Sigmoid colon (tissue), 7 donors: Measurements from ENCODE around the gene CDC6. TPM values are rescaled to one million over a fixed set of nuclear protein-coding genes. Genes with fewer than 3 reads are reported as not detected.

Experiments
- DNase-seq: peaks from one replicate; pipeline ENCODE4 v3.0.0-alpha.2; 2019
- H3K27ac ChIP-seq, 4 donors: fragments of 200-600 bp; sonication (generic); one replicate each; pipeline ENCODE4 v1.5.1; 2016 to 2019; ENCODE audit warnings: mild to moderate bottlenecking in 1 of 4
- H3K27me3 ChIP-seq, 3 donors: fragments of 200-600 bp; sonication (generic); one replicate each; pipeline ENCODE4 v1.5.1; 2019; ENCODE audit warnings: mild to moderate bottlenecking in 1 of 3
- H3K36me3 ChIP-seq, 4 donors: fragments of 200-600 bp; sonication (generic); one replicate each; pipeline ENCODE4 v1.5.1; 2016 to 2019
- H3K4me1 ChIP-seq, 4 donors: fragments of 200-600 bp; sonication (generic); one replicate each; pipeline ENCODE4 v1.5.1; 2017 to 2019
- H3K4me3 ChIP-seq, 4 donors: fragments of 200-600 bp; sonication (generic); one replicate each; pipeline ENCODE4 v1.5.1; 2017 to 2019; ENCODE audit warnings: mild to moderate bottlenecking in 2 of 4, moderate library complexity in 1 of 4
- H3K9me3 ChIP-seq, 4 donors: fragments of 200-600 bp in 3 of 4; sonication (generic) in 3 of 4; one replicate each; pipeline versions ENCODE4 v1.5.1 to v1.6.1; 2013 to 2019
- EP300 ChIP-seq, 4 donors: sonication (generic); formaldehyde crosslinking; IDR thresholded peaks; one replicate each; pipeline ENCODE4 v1.6.1; 2017; ENCODE audit warnings: antibody characterized with exemption in 4 of 4
- POLR2A ChIP-seq, 2 donors: fragments of 450-650 bp; IDR thresholded peaks; one replicate each; pipeline ENCODE4 v1.6.1; 2016; ENCODE audit warnings: antibody characterized with exemption in 2 of 2, mild to moderate bottlenecking in 2 of 2, moderate library complexity in 2 of 2
- POLR2AphosphoS5 ChIP-seq, 4 donors: sonication (generic); formaldehyde crosslinking; IDR thresholded peaks; one replicate each; pipeline ENCODE4 v1.6.1; 2017; ENCODE audit warnings: antibody characterized with exemption in 4 of 4
- WGBS, 2 donors: extraction: QIAGEN DNeasy Blood & Tissue Kit; methylation state at CpG; one replicate each; pipeline ENCODE4 v1.1.7; 2013; 5-methylcytosine and 5-hydroxymethylcytosine counted together
- intact Hi-C: fragments of 100-400 bp; cut with DNase I; formaldehyde crosslinking; loops from one replicate; pipeline ENCODE4 v1.15.1; 2023
- polyA plus RNA-seq, 3 donors: library from polyadenylated mRNA; stranded (reverse); fragments of 200-250 nt; gene quantifications; one replicate each; pipeline ENCODE4 v1.2.3, GENCODE V29; 2013
- total RNA-seq, 4 donors: library from RNA; depleted of rRNA; stranded (reverse); fragments of >200 nt; gene quantifications; one replicate each; pipeline ENCODE4 v1.1.0, GENCODE V29; 2016
- TF ChIP-seq, protein P1 (sequence below), 4 experiments: fragments of 450-650 bp in 3 of 4; fragments of 200-600 bp in 1 of 4; IDR thresholded peaks; one replicate each; pipeline ENCODE4 v1.5.1; 2016 to 2019; ENCODE audit warnings: antibody characterized with exemption in 4 of 4, mild to moderate bottlenecking in 3 of 4, moderate library complexity in 2 of 4
- donor health status: healthy with polysubstance abuse.
- donor health status: Bipolar disorder and iron deficiency.
- donor health status: healthy.

Gene CDC6
- total and polyA plus RNA-seq, 7 donors: 0.33 to 10.9 (median 1.9) TPM; not detected in 1

DNA sequence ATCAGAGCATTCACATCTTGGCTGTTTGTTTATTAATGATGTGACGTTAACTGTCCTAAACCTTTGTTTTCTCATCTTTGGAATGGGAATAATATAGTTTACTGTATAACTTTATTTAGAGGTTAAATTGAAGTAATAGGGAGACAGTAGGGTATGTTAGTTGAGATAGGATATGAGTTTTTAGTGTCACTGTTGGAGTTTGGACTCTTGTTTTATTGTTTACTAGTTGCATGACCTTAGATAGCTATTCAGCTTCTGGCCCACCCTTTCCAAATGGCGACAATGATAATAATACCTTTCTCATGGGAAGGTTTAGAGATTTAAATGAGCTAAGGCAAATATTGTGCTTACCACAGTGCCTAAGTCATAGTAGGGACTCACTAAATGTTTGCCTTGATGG, 28.2 kb upstream of the CDC6 start:
- Histone ChIP-seq H3K36me3 (peaks cover 11 to 76% (median 37%) of the 10 kb centered on the region in 4 donors), H3K27me3 (no peaks in the 10 kb centered on the region), H3K9me3 (no peaks in the 10 kb centered on the region), H3K4me1 (no peaks in the 10 kb centered on the region), H3K27ac (no peak overlapping the region), H3K4me3 (no peak overlapping the region)
- intact Hi-C loops: no loop called here
- WGBS, 2 donors: 50 to 80% methylated on average over 2 of the region's 2 CpGs
- TF ChIP-seq, protein P1, sequence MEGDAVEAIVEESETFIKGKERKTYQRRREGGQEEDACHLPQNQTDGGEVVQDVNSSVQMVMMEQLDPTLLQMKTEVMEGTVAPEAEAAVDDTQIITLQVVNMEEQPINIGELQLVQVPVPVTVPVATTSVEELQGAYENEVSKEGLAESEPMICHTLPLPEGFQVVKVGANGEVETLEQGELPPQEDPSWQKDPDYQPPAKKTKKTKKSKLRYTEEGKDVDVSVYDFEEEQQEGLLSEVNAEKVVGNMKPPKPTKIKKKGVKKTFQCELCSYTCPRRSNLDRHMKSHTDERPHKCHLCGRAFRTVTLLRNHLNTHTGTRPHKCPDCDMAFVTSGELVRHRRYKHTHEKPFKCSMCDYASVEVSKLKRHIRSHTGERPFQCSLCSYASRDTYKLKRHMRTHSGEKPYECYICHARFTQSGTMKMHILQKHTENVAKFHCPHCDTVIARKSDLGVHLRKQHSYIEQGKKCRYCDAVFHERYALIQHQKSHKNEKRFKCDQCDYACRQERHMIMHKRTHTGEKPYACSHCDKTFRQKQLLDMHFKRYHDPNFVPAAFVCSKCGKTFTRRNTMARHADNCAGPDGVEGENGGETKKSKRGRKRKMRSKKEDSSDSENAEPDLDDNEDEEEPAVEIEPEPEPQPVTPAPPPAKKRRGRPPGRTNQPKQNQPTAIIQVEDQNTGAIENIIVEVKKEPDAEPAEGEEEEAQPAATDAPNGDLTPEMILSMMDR (IDR thresholded peaks at IDR 0.05): no peak
- TF ChIP-seq POLR2A (IDR thresholded peaks at IDR 0.05): no peak
- no peak for TF ChIP-seq EP300 (IDR thresholded peaks at IDR 0.05)
- TF ChIP-seq POLR2AphosphoS5 (IDR thresholded peaks at IDR 0.05): no peak
- no peak for DNase-seq

DNA sequence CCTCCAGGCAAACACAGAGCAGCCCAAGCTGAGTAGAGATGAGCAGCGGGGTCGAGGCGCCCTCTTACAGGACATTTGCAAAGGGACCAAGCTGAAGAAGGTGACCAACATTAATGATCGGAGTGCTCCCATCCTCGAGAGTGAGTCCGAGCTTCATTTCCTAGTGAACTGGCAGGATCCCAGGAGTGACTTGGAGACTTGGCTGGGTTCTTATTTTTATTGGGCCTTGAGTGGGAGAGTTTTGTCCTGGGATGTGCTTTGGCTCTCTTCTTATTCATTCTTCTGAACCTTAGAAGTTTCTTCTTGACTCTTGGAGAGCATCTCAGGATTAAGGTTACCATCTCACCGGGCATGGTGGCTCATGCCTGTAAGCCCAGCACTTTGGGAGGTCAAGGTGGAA, 27.2 kb upstream of the CDC6 start:
- Histone ChIP-seq H3K36me3 (peaks cover 17 to 86% (median 47%) of the 10 kb centered on the region in 4 donors), H3K27me3 (no peaks in the 10 kb centered on the region), H3K27ac (no peak overlapping the region), H3K4me1 (no peaks in the 10 kb centered on the region), H3K9me3 (no peaks in the 10 kb centered on the region), H3K4me3 (no peak overlapping the region)
- DNase-seq: no peak
- TF ChIP-seq, protein P1 (IDR thresholded peaks at IDR 0.05): no peak
- no peak for TF ChIP-seq POLR2AphosphoS5 (IDR thresholded peaks at IDR 0.05)
- no peak for TF ChIP-seq POLR2A (IDR thresholded peaks at IDR 0.05)
- no peak for TF ChIP-seq EP300 (IDR thresholded peaks at IDR 0.05)
- intact Hi-C loops: no loop called here
- WGBS, 2 donors: 95 to 96% methylated on average over 7 of the region's 7 CpGs

DNA sequence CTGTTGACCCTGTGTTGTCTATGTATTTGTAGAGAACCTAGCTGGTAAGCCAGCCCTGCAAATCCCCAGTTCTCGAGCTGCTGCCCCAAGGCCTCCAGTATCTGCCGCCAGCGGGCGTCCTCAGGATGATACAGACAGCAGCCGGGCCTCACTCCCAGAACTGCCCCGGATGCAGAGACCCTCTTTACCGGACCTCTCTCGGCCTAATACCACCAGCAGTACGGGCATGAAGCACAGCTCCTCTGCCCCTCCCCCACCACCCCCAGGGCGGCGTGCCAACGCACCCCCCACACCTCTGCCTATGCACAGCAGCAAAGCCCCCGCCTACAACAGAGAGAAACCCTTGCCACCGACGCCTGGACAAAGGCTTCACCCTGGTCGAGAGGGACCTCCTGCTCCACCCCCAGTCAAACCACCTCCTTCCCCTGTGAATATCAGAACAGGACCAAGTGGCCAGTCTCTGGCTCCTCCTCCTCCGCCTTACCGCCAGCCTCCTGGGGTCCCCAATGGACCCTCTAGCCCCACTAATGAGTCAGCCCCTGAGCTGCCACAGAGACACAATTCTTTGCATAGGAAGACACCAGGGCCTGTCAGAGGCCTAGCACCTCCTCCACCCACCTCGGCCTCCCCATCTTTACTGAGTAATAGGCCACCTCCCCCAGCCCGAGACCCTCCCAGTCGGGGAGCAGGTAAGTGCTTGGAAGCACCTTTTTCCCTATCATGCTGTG, 23.1 kb upstream of the CDC6 start:
- no peak for DNase-seq
- Histone ChIP-seq H3K27me3 (no peaks in the 10 kb centered on the region), H3K27ac (no peak overlapping the region), H3K36me3 (peaks cover 25 to 87% (median 40%) of the 10 kb centered on the region in 4 donors), H3K4me1 (no peaks in the 10 kb centered on the region), H3K9me3 (no peaks in the 10 kb centered on the region), H3K4me3 (no peak overlapping the region)
- 93 to 96% methylated on average over 21 of the region's 21 CpGs for WGBS, 2 donors
- TF ChIP-seq EP300 (IDR thresholded peaks at IDR 0.05) (no peak), POLR2A (IDR thresholded peaks at IDR 0.05) (no peak)
- TF ChIP-seq, protein P1 (IDR thresholded peaks at IDR 0.05): no peak
- intact Hi-C loops: no loop called here

DNA sequence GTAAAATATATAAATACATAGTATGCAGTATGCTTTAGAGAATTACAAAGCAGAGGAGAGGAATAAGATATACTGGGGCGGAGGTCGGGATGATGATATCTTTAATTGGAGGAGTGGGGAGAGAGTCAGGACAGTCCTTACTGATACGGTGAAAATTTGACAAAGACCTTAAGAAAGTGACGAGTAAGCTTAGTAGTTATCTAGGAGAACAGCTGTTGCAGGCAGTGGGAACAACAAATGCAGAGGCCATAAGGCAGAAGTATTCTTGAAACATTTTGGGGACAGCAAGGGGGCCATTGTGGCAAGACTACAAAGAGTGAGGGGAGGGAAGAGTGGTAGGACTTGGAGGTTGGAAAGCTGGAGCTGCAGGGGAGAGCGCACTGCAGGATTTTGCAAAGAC, 22.3 kb upstream of the CDC6 start:
- H3K27ac ChIP-seq: no peak overlapping the region
- no peaks in the 10 kb centered on the region for H3K4me1 ChIP-seq
- no peak for DNase-seq
- no peak overlapping the region for H3K4me3 ChIP-seq
- TF ChIP-seq POLR2AphosphoS5 (IDR thresholded peaks at IDR 0.05): no peak
- no peak for TF ChIP-seq EP300 (IDR thresholded peaks at IDR 0.05)
- TF ChIP-seq, protein P1 (IDR thresholded peaks at IDR 0.05): no peak
- no peak for TF ChIP-seq POLR2A (IDR thresholded peaks at IDR 0.05)
- H3K36me3 ChIP-seq: peaks cover 25 to 82% (median 36%) of the 10 kb centered on the region in 4 donors
- intact Hi-C loops: no loop called here
- WGBS, 2 donors: 95% methylated on average over 5 of the region's 5 CpGs
- no peaks in the 10 kb centered on the region for H3K9me3 ChIP-seq
- no peaks in the 10 kb centered on the region for H3K27me3 ChIP-seq

DNA sequence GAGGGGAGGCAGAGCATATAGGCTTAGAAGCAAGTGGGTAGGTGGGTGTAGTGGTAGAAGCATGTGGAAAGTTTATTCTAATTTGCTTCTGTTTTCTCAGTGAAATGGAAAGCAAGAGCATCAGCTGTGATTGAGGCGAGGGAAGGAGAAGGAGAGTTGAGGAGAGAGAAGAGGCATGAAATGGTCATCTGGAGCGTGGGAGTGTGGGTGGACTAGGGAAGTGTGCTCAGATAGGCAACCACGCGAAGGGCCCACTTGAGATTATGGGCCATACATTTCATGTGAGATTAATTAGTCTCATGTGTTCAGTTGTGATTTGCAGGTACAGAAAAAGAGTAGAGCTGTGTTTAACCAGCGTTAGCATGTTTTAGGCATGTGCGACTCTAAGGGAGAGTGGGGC, 20.8 kb upstream of the CDC6 start:
- TF ChIP-seq EP300 (IDR thresholded peaks at IDR 0.05): no peak
- TF ChIP-seq, protein P1 (IDR thresholded peaks at IDR 0.05): no peak
- TF ChIP-seq POLR2A (IDR thresholded peaks at IDR 0.05): no peak
- TF ChIP-seq POLR2AphosphoS5 (IDR thresholded peaks at IDR 0.05): no peak
- 96 to 98% methylated on average over 6 of the region's 6 CpGs for WGBS, 2 donors
- H3K36me3 ChIP-seq: peaks cover 20 to 82% (median 31%) of the 10 kb centered on the region in 4 donors

More for the DNA sequence above, 20.8 kb upstream of the CDC6 start:
- Histone ChIP-seq H3K9me3 (no peaks in the 10 kb centered on the region), H3K27me3 (no peaks in the 10 kb centered on the region), H3K4me1 (no peaks in the 10 kb centered on the region), H3K4me3 (no peak overlapping the region), H3K27ac (no peak overlapping the region)
- intact Hi-C loops: no loop called here
- DNase-seq: no peak
